GM12878 (cell line): ENCODE measurements around the gene ZBTB24.

Source experiments
- TAF1 ChIP-seq: IDR thresholded peaks from 2 replicates; pipeline ENCODE4 v1.6.1; 2011; ENCODE audit warnings: mild to moderate bottlenecking, low read depth, low read length, borderline replicate concordance
- TF ChIP-seq, protein P1 (sequence below), 3 experiments: IDR thresholded peaks in 2 of 3; conservative IDR thresholded peaks in 1 of 3; 2 replicates each; pipeline ENCODE4 v1.5.1; 2011; ENCODE audit warnings: low read depth in 3 of 3, low read length in 3 of 3, mild to moderate bottlenecking in 3 of 3, control low read depth in 2 of 3, moderate library complexity in 2 of 3, inconsistent platforms in 1 of 3, mixed read lengths in 1 of 3; ENCODE audit not compliant: control insufficient read depth in 2 of 3, insufficient read depth in 1 of 3; ENCODE audit errors: extremely low read depth in 1 of 3
- TF ChIP-seq, protein P2 (sequence below): fragments of 450-650 bp; IDR thresholded peaks from 2 replicates; pipeline ENCODE4 v1.6.1; 2016; ENCODE audit warnings: mild to moderate bottlenecking

DNA sequence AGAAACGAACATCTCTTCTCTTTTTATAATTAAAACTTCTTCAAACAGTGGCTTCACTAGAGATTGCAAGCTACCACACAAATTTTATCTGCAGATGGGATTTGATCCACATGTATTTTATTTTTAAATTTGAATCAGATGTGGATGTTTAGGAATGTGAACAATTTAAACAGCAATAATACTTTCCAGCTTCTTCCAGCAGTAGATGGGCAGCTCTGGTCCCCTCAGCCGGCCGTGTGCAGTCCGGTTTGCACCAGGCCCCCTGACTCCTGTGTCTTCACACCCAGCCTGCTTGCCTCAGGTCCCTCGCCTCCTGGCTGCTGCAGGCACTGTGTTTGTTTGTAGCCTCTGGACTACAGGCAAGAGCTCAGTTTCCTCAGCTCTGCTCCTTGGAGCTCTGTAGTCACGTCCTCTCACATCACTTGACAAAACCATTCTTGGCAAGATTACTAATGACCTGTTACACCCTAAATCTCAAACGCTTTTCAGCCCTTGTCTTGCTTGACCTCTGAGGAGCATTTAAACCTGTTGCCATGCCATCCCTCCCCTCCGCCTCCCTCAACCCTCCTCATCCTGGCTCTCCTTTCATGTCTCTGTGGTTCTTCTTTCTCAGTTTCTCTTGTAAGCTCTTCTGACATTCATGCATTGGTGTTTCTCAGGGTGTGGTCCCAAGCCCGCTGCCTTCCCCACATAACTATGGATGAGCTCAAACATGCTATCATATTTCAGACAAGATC lies 13.2 kb upstream of the ZBTB24 start:
- TF ChIP-seq TAF1, result no peak
- TF ChIP-seq, protein P1, sequence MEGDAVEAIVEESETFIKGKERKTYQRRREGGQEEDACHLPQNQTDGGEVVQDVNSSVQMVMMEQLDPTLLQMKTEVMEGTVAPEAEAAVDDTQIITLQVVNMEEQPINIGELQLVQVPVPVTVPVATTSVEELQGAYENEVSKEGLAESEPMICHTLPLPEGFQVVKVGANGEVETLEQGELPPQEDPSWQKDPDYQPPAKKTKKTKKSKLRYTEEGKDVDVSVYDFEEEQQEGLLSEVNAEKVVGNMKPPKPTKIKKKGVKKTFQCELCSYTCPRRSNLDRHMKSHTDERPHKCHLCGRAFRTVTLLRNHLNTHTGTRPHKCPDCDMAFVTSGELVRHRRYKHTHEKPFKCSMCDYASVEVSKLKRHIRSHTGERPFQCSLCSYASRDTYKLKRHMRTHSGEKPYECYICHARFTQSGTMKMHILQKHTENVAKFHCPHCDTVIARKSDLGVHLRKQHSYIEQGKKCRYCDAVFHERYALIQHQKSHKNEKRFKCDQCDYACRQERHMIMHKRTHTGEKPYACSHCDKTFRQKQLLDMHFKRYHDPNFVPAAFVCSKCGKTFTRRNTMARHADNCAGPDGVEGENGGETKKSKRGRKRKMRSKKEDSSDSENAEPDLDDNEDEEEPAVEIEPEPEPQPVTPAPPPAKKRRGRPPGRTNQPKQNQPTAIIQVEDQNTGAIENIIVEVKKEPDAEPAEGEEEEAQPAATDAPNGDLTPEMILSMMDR (IDR thresholded peaks at IDR 0.05 in 2 of 3, conservative IDR thresholded peaks at IDR 0.05 in 1 of 3; ENCODE audit: control insufficient read depth in 2 of 3, extremely low read depth in 1 of 3, insufficient read depth in 1 of 3, low read depth in 3 of 3, low read length in 3 of 3), result no peak
- TF ChIP-seq, protein P2, sequence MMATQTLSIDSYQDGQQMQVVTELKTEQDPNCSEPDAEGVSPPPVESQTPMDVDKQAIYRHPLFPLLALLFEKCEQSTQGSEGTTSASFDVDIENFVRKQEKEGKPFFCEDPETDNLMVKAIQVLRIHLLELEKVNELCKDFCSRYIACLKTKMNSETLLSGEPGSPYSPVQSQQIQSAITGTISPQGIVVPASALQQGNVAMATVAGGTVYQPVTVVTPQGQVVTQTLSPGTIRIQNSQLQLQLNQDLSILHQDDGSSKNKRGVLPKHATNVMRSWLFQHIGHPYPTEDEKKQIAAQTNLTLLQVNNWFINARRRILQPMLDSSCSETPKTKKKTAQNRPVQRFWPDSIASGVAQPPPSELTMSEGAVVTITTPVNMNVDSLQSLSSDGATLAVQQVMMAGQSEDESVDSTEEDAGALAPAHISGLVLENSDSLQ, result no peak
